Activated T-cell treated with anti-CD3 and anti-CD28 coated beads for 4 hours (primary cell): Measurements from ENCODE around the gene KRI1.
A peak's percentile ranks its signal among the peaks of the same experiment; 100 is the strongest.

Experiments
- DNase-seq: peaks from one replicate; pipeline ENCODE4 v3.0.0-alpha.2; 2020

Gene KRI1

GRCh38 chr19:10565567-10566407 lies at the start of gene KRI1:
Gene KRI1 (minus strand): TSS chr19:10566010. CDS start chr19:10565999, 11 bp downstream.
- peak; percentile 98 for DNase-seq

GRCh38 chr19:10612499-10613119 lies 46.8 kb upstream of the KRI1 start:
- no peak for DNase-seq

- DNase-seq = no peak
These were observed 46.1 kb upstream of the KRI1 start for GRCh38 chr19:10611907-10612306.

- DNase-seq = no peak
These were observed 38.7 kb upstream of the KRI1 start for GRCh38 chr19:10604460-10604980.

GRCh38 chr19:10603873-10604459 lies 38.2 kb upstream of the KRI1 start:
- DNase-seq = peak; percentile 16

GRCh38 chr19:10603084-10603872 lies 37.5 kb upstream of the KRI1 start:
- peak; percentile 69 for DNase-seq

GRCh38 chr19:10602330-10603083 lies 36.7 kb upstream of the KRI1 start:
- peak; percentile 88 for DNase-seq

GRCh38 chr19:10601999-10602329 lies 36.2 kb upstream of the KRI1 start:
- no peak for DNase-seq

- no peak for DNase-seq
These were observed 34.3 kb upstream of the KRI1 start for GRCh38 chr19:10600149-10600548.

- DNase-seq = no peak
These were observed 28.2 kb upstream of the KRI1 start for GRCh38 chr19:10593820-10594637.

- no peak for DNase-seq
These were observed 27.3 kb upstream of the KRI1 start for GRCh38 chr19:10593148-10593547.

GRCh38 chr19:10587839-10588150 lies 22.0 kb upstream of the KRI1 start:
- no peak for DNase-seq

- DNase-seq = no peak
These were observed 21.4 kb upstream of the KRI1 start, which contains the start of gene AP1M2 for GRCh38 chr19:10587022-10587838. Gene AP1M2 (minus strand): TSS chr19:10587312. CDS start chr19:10587231, 81 bp downstream.

- DNase-seq = no peak
These were observed 20.6 kb upstream of the KRI1 start for GRCh38 chr19:10586396-10586795.

- no peak for DNase-seq
These were observed 17.4 kb upstream of the KRI1 start for GRCh38 chr19:10583036-10583776.

- DNase-seq = no peak
These were observed 16.3 kb upstream of the KRI1 start for GRCh38 chr19:10582091-10582490.

GRCh38 chr19:10580979-10581631 lies 15.3 kb upstream of the KRI1 start:
- DNase-seq = peak; percentile 91

- no peak for DNase-seq
These were observed 12.1 kb upstream of the KRI1 start for GRCh38 chr19:10577951-10578350.
